HG03354 (cell line): ENCODE results near the gene ZDHHC19.
A peak's percentile ranks its signal among the peaks of the same experiment; 100 is the strongest.
"Not testable (repeated sequence)": the region's sequence is repeated elsewhere in the genome, so short reads cannot be mapped to it uniquely, and the experiment has no call there.

Experiments used
- ATAC-seq: cut with Tn5 transposase; IDR thresholded peaks from one replicate; pipeline ENCODE4 v1.9.1; 2021; ENCODE audit warnings: mild to moderate bottlenecking; ENCODE audit not compliant: unreplicated experiment, poor library complexity, severe bottlenecking

The ZDHHC19 gene

GRCh38 chr3:196225763-196226364 lies 14.7 kb upstream of the ZDHHC19 start:
- ATAC-seq: no peak

- ATAC-seq: no peak
Measured at GRCh38 chr3:196225086-196225485, 13.9 kb upstream of the ZDHHC19 start.

- ATAC-seq: no peak
Measured at GRCh38 chr3:196222876-196223595, 11.8 kb upstream of the ZDHHC19 start.

DNA sequence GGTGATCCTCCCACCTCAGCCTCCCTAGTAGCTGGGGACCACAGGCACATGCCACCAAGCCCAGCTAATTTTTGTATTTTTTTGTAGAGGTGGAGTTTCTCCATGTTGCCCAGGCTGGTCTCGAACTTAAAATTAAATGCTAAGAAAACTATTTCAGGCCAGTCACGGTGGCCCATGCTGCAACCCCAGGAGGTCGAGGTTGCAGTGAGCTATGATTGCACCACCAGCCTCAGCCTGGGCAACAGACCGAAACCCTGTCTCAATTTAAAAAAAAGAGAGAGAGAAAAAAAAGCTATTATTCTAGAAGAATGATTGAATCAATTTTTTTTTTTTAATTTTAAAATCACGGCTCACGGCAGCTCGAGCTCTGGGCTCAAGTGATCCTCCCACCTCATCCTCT lies 9.8 kb upstream of the ZDHHC19 start:
- no peak for ATAC-seq

- no peak for ATAC-seq
Measured at GRCh38 chr3:196220587-196220986, 9.4 kb upstream of the ZDHHC19 start.

- no peak for ATAC-seq
Measured at GRCh38 chr3:196219970-196220311, 8.7 kb upstream of the ZDHHC19 start.

DNA sequence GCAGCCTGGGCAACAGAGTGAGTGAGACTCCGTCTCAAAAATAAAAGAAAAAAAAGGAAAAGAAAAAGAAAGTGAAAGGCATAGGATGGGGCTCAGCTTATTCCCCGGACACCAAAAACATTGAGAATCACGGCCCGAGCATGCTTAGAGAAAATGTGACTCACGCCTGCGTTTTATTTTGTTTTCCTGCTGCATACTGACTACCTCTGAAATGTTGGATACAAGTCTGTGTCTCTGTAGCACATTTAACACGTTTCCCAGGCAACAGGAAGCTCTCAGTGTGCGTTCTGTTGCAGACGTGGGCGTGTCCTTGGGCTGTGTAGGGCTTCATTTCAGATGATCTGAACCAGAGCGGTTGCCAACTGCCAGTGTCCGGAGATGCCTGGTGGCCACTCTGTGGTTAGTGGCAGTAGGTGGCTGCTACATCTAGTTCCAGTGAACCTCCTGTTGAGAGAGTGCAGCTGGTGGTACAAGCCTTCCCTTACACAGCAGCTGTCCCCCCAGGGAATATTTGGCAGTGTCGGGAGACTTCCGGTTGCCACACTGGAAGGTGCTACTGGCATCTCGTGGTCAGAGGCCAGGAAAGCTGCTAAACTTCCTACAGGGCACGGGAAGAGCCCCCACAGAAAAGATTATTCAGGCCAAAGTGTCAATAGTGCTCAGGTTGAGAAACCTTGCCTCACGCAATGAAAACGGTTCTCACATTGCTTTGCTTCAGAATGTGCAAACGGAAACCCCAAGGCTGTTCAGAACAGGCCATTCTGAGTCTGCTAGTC lies 8.2 kb upstream of the ZDHHC19 start:
- ATAC-seq: peak; percentile 89

- ATAC-seq: no peak
Measured at GRCh38 chr3:196218155-196218712, 7.0 kb upstream of the ZDHHC19 start.

GRCh38 chr3:196217307-196218154 lies 6.3 kb upstream of the ZDHHC19 start:
- no peak for ATAC-seq

- no peak for ATAC-seq
Measured at GRCh38 chr3:196216681-196217211, 5.5 kb upstream of the ZDHHC19 start.

DNA sequence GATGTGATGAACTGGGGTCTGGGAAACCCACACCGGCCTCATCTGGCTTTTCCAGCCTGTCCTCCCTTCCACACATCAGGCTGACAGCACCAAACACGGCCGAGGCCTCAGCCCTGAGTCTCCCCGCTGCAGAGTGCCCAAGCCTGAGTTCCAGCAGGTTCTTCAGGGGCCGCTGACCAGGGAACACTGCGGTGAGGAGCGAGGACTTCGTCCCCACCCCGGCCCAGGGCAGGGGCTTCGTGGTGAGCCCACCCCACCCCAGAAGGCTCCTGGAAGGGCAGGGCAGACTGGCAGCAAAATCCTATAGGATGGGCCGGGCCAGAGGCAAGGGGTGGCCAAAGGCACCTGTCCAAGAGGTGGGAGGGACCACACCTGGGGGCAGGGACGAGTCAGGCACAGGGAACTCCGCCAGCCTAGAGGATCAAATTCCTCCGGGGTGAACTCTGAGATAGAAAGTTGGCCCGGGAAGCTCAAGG lies 4.9 kb upstream of the ZDHHC19 start, which contains the start of gene SLC51A:
TSS of gene SLC51A (plus strand) at position 446 of the 476 bp plus-strand sequence. CDS start 179 bp downstream, outside the sequence.
- no peak for ATAC-seq

DNA sequence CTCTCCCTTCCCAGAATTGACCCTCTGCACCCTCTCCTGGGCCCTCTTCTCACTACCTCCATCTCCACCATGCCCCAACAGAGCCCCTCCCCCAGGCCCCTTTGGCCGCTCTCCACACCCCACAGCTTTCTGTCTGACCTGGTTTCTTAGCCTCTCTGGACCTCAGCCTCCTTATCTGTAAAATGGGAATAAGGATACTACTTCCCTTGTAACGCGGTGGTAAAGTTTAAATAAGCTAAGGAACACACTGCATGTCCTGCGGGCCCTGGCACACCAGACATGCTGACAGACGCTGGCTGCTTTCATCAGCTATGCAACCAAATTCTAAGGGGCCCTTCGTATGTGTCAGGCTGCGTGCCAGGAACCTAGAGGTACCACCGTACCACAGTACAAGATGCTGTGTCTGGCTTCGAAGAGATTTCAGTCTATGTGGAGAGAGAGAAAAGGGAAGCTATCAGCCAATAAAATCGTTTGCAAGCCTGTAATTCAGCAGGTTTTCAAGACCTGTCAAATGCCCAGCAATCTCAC lies 4.4 kb upstream of the ZDHHC19 start:
- no peak for ATAC-seq

- no peak for ATAC-seq
Measured at GRCh38 chr3:196214783-196215441, 3.7 kb upstream of the ZDHHC19 start.

DNA sequence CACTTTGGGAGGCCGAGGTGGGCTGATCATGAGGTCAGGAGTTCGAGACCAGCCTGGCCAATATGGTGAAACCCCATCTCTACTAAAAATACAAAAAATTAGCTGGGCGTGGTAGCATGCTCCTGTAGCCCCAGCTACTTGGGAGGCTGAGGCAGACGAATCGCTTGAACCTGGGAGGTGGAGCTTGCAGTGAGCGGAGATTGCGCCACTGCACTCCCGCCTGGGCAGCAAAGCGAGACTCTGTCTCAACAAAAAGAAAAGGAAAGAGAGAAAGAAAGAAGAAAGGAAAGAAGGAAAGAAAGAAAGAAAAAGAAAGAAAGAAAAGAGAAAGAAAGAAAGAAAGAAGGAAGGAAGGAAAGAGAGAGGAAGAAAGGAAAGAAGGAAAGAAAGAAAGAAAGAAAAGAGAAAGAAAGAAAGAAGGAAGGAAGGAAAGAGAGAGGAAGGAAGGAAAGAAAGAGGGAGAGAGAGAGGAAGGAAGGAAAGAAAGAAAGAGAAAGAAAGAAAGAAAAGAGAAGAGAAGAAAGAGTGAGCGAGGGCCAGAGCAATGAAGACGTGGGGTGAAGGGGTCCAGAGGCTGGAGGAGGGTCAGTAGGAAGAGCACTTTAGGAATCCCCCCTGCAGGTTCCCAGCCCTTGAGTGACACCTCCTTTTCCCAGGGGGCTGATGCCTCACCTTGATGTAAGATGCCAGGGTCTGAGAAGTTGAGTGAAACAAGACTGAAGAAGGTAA lies 1.1 kb downstream of the ZDHHC19 start:
- ATAC-seq: not testable (repeated sequence)

DNA sequence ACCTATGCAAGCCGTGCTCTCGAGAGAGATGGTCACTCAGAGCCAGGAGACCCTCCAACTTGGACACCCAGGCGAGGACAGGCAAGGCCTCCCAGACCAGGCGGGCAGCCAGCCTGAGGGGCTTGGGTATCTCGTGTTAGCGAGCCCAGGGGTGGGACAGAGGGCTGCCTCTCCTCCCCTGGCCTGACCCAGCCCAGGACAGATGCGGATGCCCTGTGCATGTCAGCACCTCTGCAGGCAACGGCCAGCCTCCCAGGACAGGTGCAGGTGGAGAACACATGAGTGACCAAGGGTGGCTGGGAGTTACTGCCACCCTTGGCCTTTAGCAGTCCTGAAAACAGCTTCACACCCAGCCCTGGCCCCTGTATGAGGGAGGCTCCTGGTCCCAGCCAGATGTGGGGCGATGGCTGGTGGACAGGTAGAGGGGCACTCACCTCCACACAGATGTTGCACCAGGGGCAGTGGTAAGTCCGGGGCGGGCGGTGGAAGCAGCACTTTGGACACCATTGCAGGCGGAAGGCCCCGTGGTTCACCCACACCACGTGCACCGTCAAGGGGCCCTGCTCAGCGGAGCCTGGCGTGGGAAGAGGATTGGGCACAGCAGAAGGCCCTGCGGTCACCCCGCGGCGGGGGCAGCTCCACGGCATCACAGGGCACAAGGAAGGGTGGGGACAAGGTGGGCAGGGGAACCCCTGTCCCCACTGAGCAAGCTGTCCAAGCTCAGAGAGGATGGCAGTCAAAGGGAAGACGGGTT lies 2.1 kb downstream of the ZDHHC19 start:
- no peak for ATAC-seq

- no peak for ATAC-seq
Measured at GRCh38 chr3:196207833-196208607, 3.2 kb downstream of the ZDHHC19 start.
